K562 (cell line): ENCODE results near the gene NOTO. TPM values are rescaled to one million over a fixed set of nuclear protein-coding genes. Genes with fewer than 3 reads are reported as not detected.
A peak's percentile ranks its signal among the peaks of the same experiment; 100 is the strongest.

ENCODE experiments used
- BCOR ChIP-seq: fragments of 450-650 bp; IDR thresholded peaks from 2 replicates; pipeline ENCODE4 v1.6.1; 2016
- CBX3 ChIP-seq, 2 experiments: IDR thresholded peaks; 1 replicate in 1 of 2; 2 replicates in 1 of 2; pipeline ENCODE4 v1.6.1; 2012; ENCODE audit warnings: inconsistent platforms in 2 of 2, low read length in 2 of 2, borderline replicate concordance in 1 of 2, control low read depth in 1 of 2
- COPS2 ChIP-seq: fragments of 450-650 bp; conservative IDR thresholded peaks from 2 replicates; pipeline ENCODE4 v1.6.1; 2016; ENCODE audit warnings: mild to moderate bottlenecking, moderate library complexity
- ELF4 ChIP-seq: fragments of 450-650 bp; formaldehyde crosslinking; IDR thresholded peaks from 2 replicates; pipeline ENCODE4 v1.4.0; 2022; ENCODE audit warnings: missing genetic modification characterization
- ETV6 ChIP-seq, 3 experiments: fragments of 150-350 bp in 1 of 3; sonication (generic) in 1 of 3; formaldehyde crosslinking in 1 of 3; IDR thresholded peaks; 2 replicates each; pipeline versions ENCODE4 v1.6.1 to v1.8.0; 2014 to 2022; ENCODE audit warnings: borderline replicate concordance in 2 of 3, low read depth in 2 of 3, antibody characterized with exemption in 1 of 3, low read length in 1 of 3, mild to moderate bottlenecking in 1 of 3, missing genetic modification reagents in 1 of 3
- FOS ChIP-seq: IDR thresholded peaks from 3 replicates; pipeline ENCODE4 v1.6.1; 2011; ENCODE audit not compliant: insufficient read length; ENCODE audit errors: extremely low read depth
- KAT7 ChIP-seq: sonication (generic); formaldehyde crosslinking; IDR thresholded peaks from 2 replicates; pipeline ENCODE4 v1.8.0; 2022; ENCODE audit warnings: missing genetic modification reagents, mild to moderate bottlenecking, borderline replicate concordance
- MAFF ChIP-seq: IDR thresholded peaks from 2 replicates; pipeline ENCODE4 v1.6.1; 2012; ENCODE audit warnings: low read length, improper control_type of control experiment
- NFRKB ChIP-seq: fragments of 450-650 bp; IDR thresholded peaks from 2 replicates; pipeline ENCODE4 v1.6.1; 2016; ENCODE audit warnings: low read depth
- NR3C1 ChIP-seq: sonication (generic); formaldehyde crosslinking; IDR thresholded peaks from 2 replicates; pipeline ENCODE4 v1.8.1; 2022; ENCODE audit warnings: missing genetic modification reagents
- POLR2AphosphoS2 ChIP-seq: IDR thresholded peaks from 2 replicates; pipeline ENCODE4 v1.6.1; 2012; ENCODE audit warnings: low read length, improper control_type of control experiment
- POLR2B ChIP-seq: fragments of 450-650 bp; IDR thresholded peaks from 2 replicates; pipeline ENCODE4 v1.6.1; 2018; ENCODE audit warnings: low read depth; ENCODE audit not compliant: partially characterized antibody
- RAD21 ChIP-seq, 2 experiments: fragments of 250-450 bp in 1 of 2; fragments of 450-650 bp in 1 of 2; sonication (Bioruptor Pico) in 1 of 2; formaldehyde crosslinking in 1 of 2; IDR thresholded peaks in 1 of 2; conservative IDR thresholded peaks in 1 of 2; 2 replicates each; pipeline versions ENCODE4 v1.4.0 to v1.8.0; 2020 to 2022; ENCODE audit warnings: mild to moderate bottlenecking in 2 of 2, moderate library complexity in 1 of 2
- SMAD2 ChIP-seq: fragments of 150-350 bp; IDR thresholded peaks from 2 replicates; pipeline ENCODE4 v1.6.1; 2014; ENCODE audit warnings: low read depth, mild to moderate bottlenecking, low read length
- SMARCC2 ChIP-seq: fragments of 450-650 bp; IDR thresholded peaks from 2 replicates; pipeline ENCODE4 v1.6.1; 2017; ENCODE audit warnings: antibody characterized with exemption, moderate library complexity, mild to moderate bottlenecking, low read depth
- SUPT5H ChIP-seq: fragments of 450-650 bp; IDR thresholded peaks from 2 replicates; pipeline ENCODE4 v1.6.1; 2016
- ZSCAN32 ChIP-seq: fragments of 450-650 bp; formaldehyde crosslinking; IDR thresholded peaks from 2 replicates; pipeline ENCODE4 v1.4.0; 2020; ENCODE audit warnings: mild to moderate bottlenecking, moderate library complexity
- polyA plus RNA-seq, 8 experiments: library from polyadenylated mRNA; depleted of rRNA in 4 of 8; stranded (reverse) in 5 of 8; unstranded in 3 of 8; fragments of >200 nt; fragmentation: Nextera tagmentation in 2 of 8; fragmentation: Illumina TruSeq in 1 of 8; extraction: Ambion mirVana in 2 of 8; extraction: Trizol in 1 of 8; gene quantifications; 2 replicates each; pipeline versions ENCODE4 v1.2.1 to v1.2.3, GENCODE V29; 2011 to 2014; ENCODE audit warnings: inconsistent platforms in 1 of 8, missing spikeins in 1 of 8
- total RNA-seq, 7 experiments: library from RNA; depleted of rRNA in 6 of 7; stranded (reverse); fragments of >200 nt in 6 of 7; fragmentation: Illumina TruSeq in 2 of 7; extraction: Trizol in 2 of 7; gene quantifications; 2 replicates each; pipeline versions ENCODE4 v1.2.1 to v1.2.3, GENCODE V29; 2011 to 2021; ENCODE audit warnings: low replicate concordance in 1 of 7
- TF ChIP-seq, protein P1 (sequence below): fragments of 450-650 bp; IDR thresholded peaks from 2 replicates; pipeline ENCODE4 v1.6.1; 2016; ENCODE audit warnings: low read depth
- TF ChIP-seq, protein P2 (sequence below), 2 experiments: IDR thresholded peaks in 1 of 2; conservative IDR thresholded peaks in 1 of 2; 2 replicates each; pipeline ENCODE4 v1.6.1; 2016; ENCODE audit warnings: low read depth in 2 of 2, mild to moderate bottlenecking in 1 of 2, missing compliant biosample characterization in 1 of 2, missing genetic modification characterization in 1 of 2, moderate library complexity in 1 of 2

The NOTO gene
- total and polyA plus RNA-seq, 9 of the 15 experiments (the other 6 are each of a cell fraction or from before 2014, with no cell fraction given), result not detected

DNA sequence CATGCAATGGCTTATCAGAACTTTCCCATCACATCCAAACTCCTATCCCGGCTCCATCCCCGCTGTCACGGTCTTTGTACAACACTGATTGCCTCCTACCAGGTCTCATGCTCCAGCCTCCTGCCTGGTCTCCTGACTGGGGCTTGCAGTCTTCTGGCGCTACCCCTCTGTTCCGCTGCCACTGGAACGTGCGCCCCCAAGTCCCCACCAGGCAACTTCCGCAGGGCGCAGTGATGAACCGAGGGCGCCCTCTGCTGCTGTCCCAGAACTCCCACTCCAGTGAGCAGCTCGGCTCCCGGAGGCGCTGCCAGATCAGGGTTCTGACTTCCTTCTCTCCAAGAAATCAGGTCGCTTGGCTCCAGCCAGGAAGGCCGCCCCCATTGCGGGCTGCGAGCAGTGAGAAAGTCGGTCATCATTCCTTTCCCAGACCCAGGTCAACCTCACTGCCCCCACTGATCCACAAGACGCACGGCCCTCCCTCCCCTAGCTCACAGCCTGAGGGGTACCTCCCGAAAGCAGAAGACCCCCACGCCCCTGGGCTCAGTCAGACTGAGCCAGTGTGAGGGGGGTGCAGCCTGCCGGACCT, 45.7 kb upstream of the NOTO start (continued):
- TF ChIP-seq, protein P1, sequence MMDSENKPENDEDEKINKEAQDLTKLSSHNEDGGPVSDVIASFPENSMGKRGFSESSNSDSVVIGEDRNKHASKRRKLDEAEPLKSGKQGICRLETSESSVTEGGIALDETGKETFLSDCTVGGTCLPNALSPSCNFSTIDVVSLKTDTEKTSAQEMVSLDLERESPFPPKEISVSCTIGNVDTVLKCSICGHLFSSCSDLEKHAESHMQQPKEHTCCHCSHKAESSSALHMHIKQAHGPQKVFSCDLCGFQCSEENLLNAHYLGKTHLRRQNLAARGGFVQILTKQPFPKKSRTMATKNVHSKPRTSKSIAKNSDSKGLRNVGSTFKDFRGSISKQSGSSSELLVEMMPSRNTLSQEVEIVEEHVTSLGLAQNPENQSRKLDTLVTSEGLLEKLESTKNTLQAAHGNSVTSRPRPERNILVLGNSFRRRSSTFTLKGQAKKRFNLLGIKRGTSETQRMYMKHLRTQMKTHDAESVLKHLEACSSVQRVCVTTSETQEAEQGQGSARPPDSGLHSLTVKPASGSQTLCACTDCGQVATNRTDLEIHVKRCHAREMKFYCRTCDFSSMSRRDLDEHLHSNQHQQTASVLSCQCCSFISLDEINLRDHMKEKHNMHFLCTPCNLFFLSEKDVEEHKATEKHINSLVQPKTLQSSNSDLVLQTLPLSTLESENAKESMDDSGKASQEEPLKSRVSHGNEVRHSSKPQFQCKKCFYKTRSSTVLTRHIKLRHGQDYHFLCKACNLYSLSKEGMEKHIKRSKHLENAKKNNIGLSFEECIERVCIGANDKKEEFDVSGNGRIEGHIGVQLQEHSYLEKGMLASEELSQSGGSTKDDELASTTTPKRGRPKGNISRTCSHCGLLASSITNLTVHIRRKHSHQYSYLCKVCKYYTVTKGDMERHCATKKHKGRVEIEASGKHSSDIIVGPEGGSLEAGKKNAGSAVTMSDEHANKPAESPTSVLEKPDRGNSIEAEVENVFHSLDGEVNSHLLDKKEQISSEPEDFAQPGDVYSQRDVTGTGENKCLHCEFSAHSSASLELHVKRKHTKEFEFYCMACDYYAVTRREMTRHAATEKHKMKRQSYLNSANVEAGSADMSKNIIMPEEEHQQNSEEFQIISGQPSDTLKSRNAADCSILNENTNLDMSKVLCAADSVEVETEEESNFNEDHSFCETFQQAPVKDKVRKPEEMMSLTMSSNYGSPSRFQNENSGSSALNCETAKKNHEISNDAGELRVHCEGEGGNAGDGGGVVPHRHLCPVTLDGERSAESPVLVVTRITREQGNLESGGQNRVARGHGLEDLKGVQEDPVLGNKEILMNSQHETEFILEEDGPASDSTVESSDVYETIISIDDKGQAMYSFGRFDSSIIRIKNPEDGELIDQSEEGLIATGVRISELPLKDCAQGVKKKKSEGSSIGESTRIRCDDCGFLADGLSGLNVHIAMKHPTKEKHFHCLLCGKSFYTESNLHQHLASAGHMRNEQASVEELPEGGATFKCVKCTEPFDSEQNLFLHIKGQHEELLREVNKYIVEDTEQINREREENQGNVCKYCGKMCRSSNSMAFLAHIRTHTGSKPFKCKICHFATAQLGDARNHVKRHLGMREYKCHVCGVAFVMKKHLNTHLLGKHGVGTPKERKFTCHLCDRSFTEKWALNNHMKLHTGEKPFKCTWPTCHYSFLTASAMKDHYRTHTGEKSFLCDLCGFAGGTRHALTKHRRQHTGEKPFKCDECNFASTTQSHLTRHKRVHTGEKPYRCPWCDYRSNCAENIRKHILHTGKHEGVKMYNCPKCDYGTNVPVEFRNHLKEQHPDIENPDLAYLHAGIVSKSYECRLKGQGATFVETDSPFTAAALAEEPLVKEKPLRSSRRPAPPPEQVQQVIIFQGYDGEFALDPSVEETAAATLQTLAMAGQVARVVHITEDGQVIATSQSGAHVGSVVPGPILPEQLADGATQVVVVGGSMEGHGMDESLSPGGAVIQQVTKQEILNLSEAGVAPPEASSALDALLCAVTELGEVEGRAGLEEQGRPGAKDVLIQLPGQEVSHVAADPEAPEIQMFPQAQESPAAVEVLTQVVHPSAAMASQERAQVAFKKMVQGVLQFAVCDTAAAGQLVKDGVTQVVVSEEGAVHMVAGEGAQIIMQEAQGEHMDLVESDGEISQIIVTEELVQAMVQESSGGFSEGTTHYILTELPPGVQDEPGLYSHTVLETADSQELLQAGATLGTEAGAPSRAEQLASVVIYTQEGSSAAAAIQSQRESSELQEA, result no peak
- TF ChIP-seq, protein P2, sequence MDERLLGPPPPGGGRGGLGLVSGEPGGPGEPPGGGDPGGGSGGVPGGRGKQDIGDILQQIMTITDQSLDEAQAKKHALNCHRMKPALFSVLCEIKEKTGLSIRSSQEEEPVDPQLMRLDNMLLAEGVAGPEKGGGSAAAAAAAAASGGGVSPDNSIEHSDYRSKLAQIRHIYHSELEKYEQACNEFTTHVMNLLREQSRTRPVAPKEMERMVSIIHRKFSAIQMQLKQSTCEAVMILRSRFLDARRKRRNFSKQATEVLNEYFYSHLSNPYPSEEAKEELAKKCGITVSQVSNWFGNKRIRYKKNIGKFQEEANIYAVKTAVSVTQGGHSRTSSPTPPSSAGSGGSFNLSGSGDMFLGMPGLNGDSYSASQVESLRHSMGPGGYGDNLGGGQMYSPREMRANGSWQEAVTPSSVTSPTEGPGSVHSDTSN (CRISPR knock-in tag; IDR thresholded peaks at IDR 0.05; ENCODE audit: low read depth), result no peak
- TF ChIP-seq, protein P2 (tag; conservative IDR thresholded peaks at IDR 0.05; ENCODE audit: low read depth), result no peak
- TF ChIP-seq KAT7 (CRISPR knock-in tag), result no peak
- TF ChIP-seq SMARCC2, result no peak
- no peak for TF ChIP-seq SMAD2
- TF ChIP-seq COPS2, result no peak
- TF ChIP-seq POLR2AphosphoS2, result no peak
- TF ChIP-seq ELF4, result no peak
- TF ChIP-seq NFRKB, result no peak
- TF ChIP-seq MAFF, result no peak
- no peak for TF ChIP-seq ETV6 (IDR thresholded peaks at IDR 0.05; ENCODE audit: borderline replicate concordance in 1 of 2, low read depth in 2 of 2, low read length in 1 of 2)
- no peak for TF ChIP-seq ETV6 (CRISPR knock-in tag; IDR thresholded peaks at IDR 0.05; ENCODE audit: borderline replicate concordance)
- TF ChIP-seq ZSCAN32 (CRISPR knock-in tag), result no peak
- peak; percentile 88 to 94 for TF ChIP-seq RAD21 (CRISPR knock-in tag; conservative IDR thresholded peaks at IDR 0.05 in 1 of 2, IDR thresholded peaks at IDR 0.05 in 1 of 2)
- no peak for TF ChIP-seq POLR2B
- no peak for TF ChIP-seq FOS
- TF ChIP-seq BCOR, result no peak
- TF ChIP-seq CBX3 (IDR thresholded peaks at IDR 0.05; ENCODE audit: borderline replicate concordance in 1 of 2, low read length in 2 of 2), result no peak
- no peak for TF ChIP-seq NR3C1 (CRISPR knock-in tag)
- no peak for TF ChIP-seq SUPT5H
